Ishikawa (cell line): Measurements from ENCODE around the gene ITSN2.

Experiments
- CEBPB ChIP-seq: IDR thresholded peaks from 2 replicates; pipeline ENCODE4 v1.6.1; 2012
- CREB1 ChIP-seq: IDR thresholded peaks from 2 replicates; pipeline ENCODE4 v1.6.1; 2012; ENCODE audit warnings: low read depth
- EGR1 ChIP-seq: IDR thresholded peaks from 2 replicates; pipeline ENCODE4 v1.6.1; 2012
- EP300 ChIP-seq: IDR thresholded peaks from 2 replicates; pipeline ENCODE4 v1.6.1; 2012; ENCODE audit warnings: borderline replicate concordance
- FOXM1 ChIP-seq: IDR thresholded peaks from 2 replicates; pipeline ENCODE4 v1.6.1; 2012; ENCODE audit warnings: low read depth, borderline replicate concordance
- NFIC ChIP-seq: IDR thresholded peaks from 2 replicates; pipeline ENCODE4 v1.6.1; 2012
- RAD21 ChIP-seq: IDR thresholded peaks from 2 replicates; pipeline ENCODE4 v1.6.1; 2012; ENCODE audit warnings: low read depth
- REST ChIP-seq: IDR thresholded peaks from 2 replicates; pipeline ENCODE4 v1.6.1; 2012; ENCODE audit warnings: low read depth, mild to moderate bottlenecking
- TAF1 ChIP-seq: IDR thresholded peaks from 2 replicates; pipeline ENCODE4 v1.6.1; 2012; ENCODE audit warnings: low read depth, mild to moderate bottlenecking
- TCF12 ChIP-seq: IDR thresholded peaks from 2 replicates; pipeline ENCODE4 v1.6.1; 2012; ENCODE audit warnings: low read depth
- TEAD4 ChIP-seq: IDR thresholded peaks from 2 replicates; pipeline ENCODE4 v1.6.1; 2012
- USF1 ChIP-seq: IDR thresholded peaks from 2 replicates; pipeline ENCODE4 v1.6.1; 2012
- YY1 ChIP-seq: IDR thresholded peaks from 2 replicates; pipeline ENCODE4 v1.6.1; 2012; ENCODE audit warnings: low read depth
- ZBTB7A ChIP-seq: IDR thresholded peaks from 2 replicates; pipeline ENCODE4 v1.6.1; 2012; ENCODE audit warnings: low read depth
- TF ChIP-seq, protein P1 (sequence below): IDR thresholded peaks from 2 replicates; pipeline ENCODE4 v1.6.1; 2012

The ITSN2 gene

GRCh38 chr2:24315669-24316068, 44.7 kb downstream of the ITSN2 start:
- no peak for TF ChIP-seq YY1
- TF ChIP-seq EGR1, result no peak
- TF ChIP-seq CEBPB, result no peak
- no peak for TF ChIP-seq TCF12
- no peak for TF ChIP-seq ZBTB7A
- no peak for TF ChIP-seq EP300
- TF ChIP-seq TAF1, result no peak
- TF ChIP-seq FOXM1, result no peak
- TF ChIP-seq NFIC, result no peak
- TF ChIP-seq RAD21, result no peak
- TF ChIP-seq TEAD4, result no peak
- TF ChIP-seq, protein P1, sequence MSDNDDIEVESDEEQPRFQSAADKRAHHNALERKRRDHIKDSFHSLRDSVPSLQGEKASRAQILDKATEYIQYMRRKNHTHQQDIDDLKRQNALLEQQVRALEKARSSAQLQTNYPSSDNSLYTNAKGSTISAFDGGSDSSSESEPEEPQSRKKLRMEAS, result no peak
- TF ChIP-seq USF1, result no peak

DNA sequence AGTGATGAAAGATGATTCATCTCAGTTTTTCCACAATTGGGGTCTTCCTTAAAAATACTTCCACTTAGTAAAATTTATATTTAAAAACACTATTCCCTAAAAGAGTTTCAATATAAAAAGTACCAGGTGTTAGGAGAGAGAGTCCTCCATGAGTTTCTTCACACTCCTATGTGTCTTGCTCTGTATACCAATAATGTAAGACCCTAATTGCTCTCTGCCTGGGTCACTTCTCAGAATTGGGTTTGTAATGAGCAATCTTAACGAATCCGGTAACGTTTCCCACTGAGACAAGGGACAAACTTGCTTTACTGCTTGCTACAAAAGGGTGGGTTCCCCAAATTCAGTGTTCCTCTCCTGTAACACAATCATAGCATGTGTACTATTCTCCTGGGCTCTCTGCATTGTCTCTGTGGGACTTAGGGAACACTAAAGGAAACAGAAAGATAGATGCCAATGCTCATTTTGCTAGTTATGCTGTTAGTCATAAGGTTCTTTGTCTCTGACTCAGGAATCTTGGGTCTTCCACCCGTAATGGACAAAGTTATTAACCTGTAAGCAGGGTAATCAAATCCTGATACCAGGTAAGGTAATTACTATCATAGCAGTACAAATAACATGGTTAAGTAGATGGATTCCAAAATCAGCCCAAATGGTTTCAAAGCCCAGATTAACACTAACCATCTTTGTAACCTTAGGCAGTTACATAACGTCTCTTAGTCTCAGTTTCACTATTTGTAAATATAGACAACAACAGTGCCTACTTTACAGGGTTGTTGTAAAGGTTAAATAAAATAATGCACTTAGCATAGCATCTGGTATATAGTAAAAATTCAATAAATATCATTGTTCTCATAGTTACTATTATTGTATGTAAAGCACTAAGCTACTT, 46.3 kb downstream of the ITSN2 start:
- TF ChIP-seq YY1 (no peak), EP300 (no peak), TAF1 (no peak), TCF12 (no peak), ZBTB7A (no peak), USF1 (no peak), FOXM1 (no peak), REST (no peak), TEAD4 (no peak), NFIC (no peak), CREB1 (no peak)

DNA sequence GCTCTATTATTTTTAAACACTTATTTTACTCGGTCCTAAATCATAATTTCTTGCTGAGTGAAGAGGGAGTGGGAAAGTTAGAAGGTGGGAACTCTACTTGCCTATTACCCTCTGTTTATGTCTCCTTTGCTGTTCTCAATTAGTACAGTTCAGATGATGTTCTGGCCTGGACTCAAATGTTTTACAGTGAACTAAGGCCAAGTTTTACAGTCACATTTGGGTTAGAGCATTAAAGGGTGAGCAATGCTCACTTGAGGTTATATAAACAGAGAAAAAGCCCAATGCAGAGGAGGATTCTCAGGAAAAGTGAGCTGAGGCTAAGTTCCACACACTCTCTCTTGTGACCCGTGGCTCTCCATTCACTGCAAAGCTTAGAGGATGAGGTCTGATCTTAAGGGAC, 52.4 kb downstream of the ITSN2 start:
- no peak for TF ChIP-seq TEAD4
- TF ChIP-seq TCF12, result no peak
- TF ChIP-seq REST, result no peak
- no peak for TF ChIP-seq YY1
- TF ChIP-seq USF1, result no peak
- no peak for TF ChIP-seq CREB1
- TF ChIP-seq EGR1, result no peak
- no peak for TF ChIP-seq FOXM1
- TF ChIP-seq NFIC, result no peak
- TF ChIP-seq, protein P1, result no peak
- TF ChIP-seq TAF1, result no peak
- TF ChIP-seq CEBPB, result no peak
- no peak for TF ChIP-seq ZBTB7A
- TF ChIP-seq EP300, result no peak
- no peak for TF ChIP-seq RAD21

DNA sequence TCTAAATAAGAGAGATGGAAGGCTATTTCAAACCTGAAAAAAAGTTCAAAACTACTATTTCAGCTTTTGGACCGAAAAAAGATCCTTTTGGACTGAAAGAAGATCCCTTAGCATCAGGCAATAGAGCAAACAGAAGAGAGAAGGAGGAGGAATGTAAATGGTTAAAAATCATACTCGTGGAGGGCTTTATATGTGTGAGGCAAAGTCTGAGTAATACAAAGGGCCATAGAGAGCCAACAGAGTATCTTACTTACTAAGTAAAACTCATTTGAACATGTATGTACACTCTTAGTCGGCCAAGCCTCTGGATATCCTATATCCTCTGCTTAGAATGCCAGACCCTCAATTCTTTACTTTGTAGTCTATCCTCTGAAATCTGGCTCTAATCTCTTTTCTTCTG, 55.7 kb downstream of the ITSN2 start:
- no peak for TF ChIP-seq RAD21
- TF ChIP-seq FOXM1, result no peak
- no peak for TF ChIP-seq ZBTB7A
- no peak for TF ChIP-seq EP300
- TF ChIP-seq CREB1, result no peak

- TF ChIP-seq CREB1 (no peak), FOXM1 (no peak), EGR1 (no peak), TCF12 (no peak), ZBTB7A (no peak), TAF1 (no peak), TEAD4 (no peak), RAD21 (no peak), REST (no peak), YY1 (no peak), NFIC (no peak), USF1 (no peak), EP300 (no peak), CEBPB (no peak)
- TF ChIP-seq, protein P1, result no peak
Observed at GRCh38 chr2:24304098-24304497, 56.2 kb downstream of the ITSN2 start.
